NCI-H2196 (cell line): Measurements from ENCODE around the gene DLX2.
A peak's percentile ranks its signal among the peaks of the same experiment; 100 is the strongest.

Experiments used
- DNase-seq: peaks from one replicate; lab custom pipeline; 2025; ENCODE audit not compliant: unreplicated experiment; lab: John Stamatoyannopoulos, UW

DLX2 gene

GRCh38 chr2:172107690-172108586, 5.2 kb upstream of the DLX2 start:
- no peak for DNase-seq

GRCh38 chr2:172106108-172106961, 3.6 kb upstream of the DLX2 start:
- DNase-seq = no peak

- no peak for DNase-seq
These were observed 2.9 kb upstream of the DLX2 start for GRCh38 chr2:172105471-172106107.

GRCh38 chr2:172103471-172104272, 972 bp upstream of the DLX2 start:
- peak; percentile 90 for DNase-seq

GRCh38 chr2:172101821-172102390, 794 bp downstream of the DLX2 start:
- no peak for DNase-seq

- no peak for DNase-seq
These were observed 1.5 kb downstream of the DLX2 start for GRCh38 chr2:172100935-172101820.

- no peak for DNase-seq
These were observed 2.4 kb downstream of the DLX2 start for GRCh38 chr2:172100080-172100934.

GRCh38 chr2:172099472-172100079, 3.1 kb downstream of the DLX2 start:
- DNase-seq = no peak

- DNase-seq = no peak
These were observed 3.8 kb downstream of the DLX2 start for GRCh38 chr2:172098650-172099471.

GRCh38 chr2:172098287-172098649, 4.4 kb downstream of the DLX2 start:
- no peak for DNase-seq

GRCh38 chr2:172097557-172098131, 5.1 kb downstream of the DLX2 start:
- no peak for DNase-seq

- DNase-seq = peak; percentile 34
These were observed 5.8 kb downstream of the DLX2 start for GRCh38 chr2:172096626-172097547.

GRCh38 chr2:172095905-172096625, 6.6 kb downstream of the DLX2 start:
- no peak for DNase-seq

- DNase-seq = peak; percentile 31
These were observed 7.4 kb downstream of the DLX2 start for GRCh38 chr2:172095146-172095904.
